GM12865 (cell line): Measurements from ENCODE around the gene DIP2C.

Experiments used
- DNase-seq: peaks from one replicate; pipeline ENCODE4 v3.0.0; 2010; ENCODE audit warnings: low read depth
- H3K4me3 ChIP-seq: 2 replicates; pipeline ENCODE4 v1.5.1; 2011; ENCODE audit warnings: mild to moderate bottlenecking, low read depth, low read length, control low read depth
- CTCF ChIP-seq: IDR thresholded peaks from 2 replicates; pipeline ENCODE4 v1.5.1; 2011; ENCODE audit warnings: low read length, control low read depth, low read depth, inconsistent platforms; ENCODE audit not compliant: insufficient read depth; ENCODE audit errors: missing control alignments

DIP2C gene

GRCh38 chr10:688312-689120 lies 952 bp downstream of the DIP2C start:
- DNase-seq: no peak
- no peak for TF ChIP-seq CTCF
- H3K4me3 ChIP-seq: no peak overlapping the region

GRCh38 chr10:687583-688311 lies 1.7 kb downstream of the DIP2C start:
- no peak overlapping the region for H3K4me3 ChIP-seq
- no peak for DNase-seq
- no peak for TF ChIP-seq CTCF

GRCh38 chr10:686155-686931 lies 3.1 kb downstream of the DIP2C start:
- no peak for DNase-seq
- TF ChIP-seq CTCF: no peak
- no peak overlapping the region for H3K4me3 ChIP-seq

- TF ChIP-seq CTCF: no peak
- no peak overlapping the region for H3K4me3 ChIP-seq
- DNase-seq: no peak
Measured at GRCh38 chr10:685613-686012, 3.9 kb downstream of the DIP2C start.

GRCh38 chr10:683448-684071 lies 5.9 kb downstream of the DIP2C start:
- no peak for DNase-seq
- TF ChIP-seq CTCF: no peak
- H3K4me3 ChIP-seq: no peak overlapping the region

- H3K4me3 ChIP-seq: no peak overlapping the region
- DNase-seq: no peak
- no peak for TF ChIP-seq CTCF
Measured at GRCh38 chr10:682931-683447, 6.5 kb downstream of the DIP2C start.
